Stimulated activated naive B cell treated with anti-CD40 and anti-IgM and Interleukin-4, amounts not matched to agents 10 μg/mL and 1 μg/mL and 100 μg/mL, for 72 hours (primary cell): ENCODE data around the gene NAPB.
A peak's percentile ranks its signal among the peaks of the same experiment; 100 is the strongest.

ENCODE experiments used
- ATAC-seq, 2 donors: fragments of 150-1000 bp; cut with Tn5 transposase; replicated peaks; 2 replicates each; pipeline ENCODE4 v1.10.0; 2021; ENCODE audit warnings: moderate library complexity in 1 of 2
- DNase-seq: peaks from one replicate; pipeline ENCODE4 v3.0.0; 2021
- H3K27ac Mint-ChIP-seq: one replicate; pipeline ENCODE4 v1.8.0; 2022; ENCODE audit warnings: mild to moderate bottlenecking, mixed read lengths
- H3K27me3 Mint-ChIP-seq, 2 donors: one replicate each; pipeline ENCODE4 v1.8.0; 2022; ENCODE audit warnings: mixed read lengths in 2 of 2
- H3K36me3 Mint-ChIP-seq, 2 donors: one replicate each; pipeline ENCODE4 v1.8.0; 2022; ENCODE audit warnings: mixed read lengths in 2 of 2, mild to moderate bottlenecking in 1 of 2
- H3K4me1 Mint-ChIP-seq, 2 donors: one replicate each; pipeline ENCODE4 v1.8.0; 2022; ENCODE audit warnings: mixed read lengths in 2 of 2, mild to moderate bottlenecking in 1 of 2
- H3K4me3 Mint-ChIP-seq, 2 donors: one replicate each; pipeline ENCODE4 v1.8.0; 2022; ENCODE audit warnings: mild to moderate bottlenecking in 2 of 2, mixed read lengths in 2 of 2, moderate library complexity in 1 of 2
- H3K9me3 Mint-ChIP-seq, 2 donors: one replicate each; pipeline ENCODE4 v1.8.0; 2022; ENCODE audit warnings: mixed read lengths in 2 of 2, mild to moderate bottlenecking in 1 of 2

Gene NAPB

GRCh38 chr20:23346002-23346401 is 75.3 kb downstream of the NAPB start:
- peaks cover 0 to 3% of the 10 kb centered on the region in 2 donors for H3K36me3 Mint-ChIP-seq
- H3K27me3 Mint-ChIP-seq = no peaks in the 10 kb centered on the region
- no peak overlapping the region for H3K27ac Mint-ChIP-seq
- no peak for ATAC-seq
- no peak for DNase-seq
- H3K9me3 Mint-ChIP-seq = no peaks in the 10 kb centered on the region
- H3K4me3 Mint-ChIP-seq = no peak overlapping the region
- peaks cover 4 to 6% of the 10 kb centered on the region in 2 donors for H3K4me1 Mint-ChIP-seq

- Mint-ChIP-seq H3K36me3 (peaks cover 0 to 3% of the 10 kb centered on the region in 2 donors), H3K4me3 (no peak overlapping the region), H3K27me3 (no peaks in the 10 kb centered on the region), H3K27ac (no peak overlapping the region), H3K4me1 (peaks cover under 1 to 3% of the 10 kb centered on the region in 2 donors), H3K9me3 (no peaks in the 10 kb centered on the region)
- no peak for ATAC-seq
- DNase-seq = no peak
Observed at GRCh38 chr20:23344336-23344735, 77.0 kb downstream of the NAPB start.

GRCh38 chr20:23343590-23343989 is 77.7 kb downstream of the NAPB start:
- Mint-ChIP-seq H3K9me3 (no peaks in the 10 kb centered on the region), H3K36me3 (peaks cover 0 to 3% of the 10 kb centered on the region in 2 donors), H3K27ac (no peak overlapping the region), H3K27me3 (no peaks in the 10 kb centered on the region), H3K4me1 (no peaks in the 10 kb centered on the region), H3K4me3 (no peak overlapping the region)
- ATAC-seq = no peak
- no peak for DNase-seq

GRCh38 chr20:23341073-23341472 is 80.2 kb downstream of the NAPB start:
- Mint-ChIP-seq H3K4me1 (peaks cover 0 to 1% of the 10 kb centered on the region in 2 donors), H3K27ac (no peak overlapping the region), H3K4me3 (no peak overlapping the region), H3K9me3 (no peaks in the 10 kb centered on the region), H3K27me3 (no peaks in the 10 kb centered on the region), H3K36me3 (no peaks in the 10 kb centered on the region)
- DNase-seq (no peak), ATAC-seq (no peak)

- peak; percentile 71 to 74 for ATAC-seq
- no peak for DNase-seq
- Mint-ChIP-seq H3K4me1 (peaks cover 0 to 1% of the 10 kb centered on the region in 2 donors), H3K9me3 (no peaks in the 10 kb centered on the region), H3K27ac (no peak overlapping the region), H3K36me3 (no peaks in the 10 kb centered on the region), H3K4me3 (no peak overlapping the region), H3K27me3 (no peaks in the 10 kb centered on the region)
Observed at GRCh38 chr20:23340524-23340923, 80.8 kb downstream of the NAPB start.

GRCh38 chr20:23339986-23340385 is 81.3 kb downstream of the NAPB start:
- Mint-ChIP-seq H3K27ac (no peak overlapping the region), H3K27me3 (no peaks in the 10 kb centered on the region), H3K9me3 (no peaks in the 10 kb centered on the region), H3K4me3 (no peak overlapping the region), H3K4me1 (peaks cover 0 to 1% of the 10 kb centered on the region in 2 donors), H3K36me3 (no peaks in the 10 kb centered on the region)
- no peak for DNase-seq
- ATAC-seq = no peak

GRCh38 chr20:23337312-23337711 is 84.0 kb downstream of the NAPB start:
- no peak for ATAC-seq
- Mint-ChIP-seq H3K4me1 (peaks cover 11 to 17% of the 10 kb centered on the region in 2 donors), H3K27ac (no peak overlapping the region), H3K36me3 (peaks cover 0 to 7% of the 10 kb centered on the region in 2 donors), H3K27me3 (no peaks in the 10 kb centered on the region), H3K9me3 (no peaks in the 10 kb centered on the region), H3K4me3 (no peak overlapping the region)
- no peak for DNase-seq

- ATAC-seq = no peak
- peaks cover 17 to 25% of the 10 kb centered on the region in 2 donors for H3K4me1 Mint-ChIP-seq
- H3K4me3 Mint-ChIP-seq = no peak overlapping the region
- no peaks in the 10 kb centered on the region for H3K9me3 Mint-ChIP-seq
- DNase-seq = no peak
- H3K27ac Mint-ChIP-seq = no peak overlapping the region
- no peaks in the 10 kb centered on the region for H3K27me3 Mint-ChIP-seq
- H3K36me3 Mint-ChIP-seq = peaks cover 0 to 7% of the 10 kb centered on the region in 2 donors
Observed at GRCh38 chr20:23336476-23336875, 84.8 kb downstream of the NAPB start.

GRCh38 chr20:23335521-23335920 is 85.8 kb downstream of the NAPB start:
- Mint-ChIP-seq H3K27ac (no peak overlapping the region), H3K4me1 (peaks cover 20 to 30% of the 10 kb centered on the region in 2 donors)
- no peak for ATAC-seq

GRCh38 chr20:23334111-23334510 is 87.2 kb downstream of the NAPB start:
- Mint-ChIP-seq H3K9me3 (peaks cover 0 to 2% of the 10 kb centered on the region in 2 donors), H3K36me3 (peaks cover 6 to 20% of the 10 kb centered on the region in 2 donors), H3K27me3 (no peaks in the 10 kb centered on the region), H3K4me1 (peaks cover 20 to 30% of the 10 kb centered on the region in 2 donors), H3K4me3 (no peak overlapping the region), H3K27ac (peak overlapping the region; percentile 26)
- no peak for DNase-seq
- ATAC-seq = no peak

More at GRCh38 chr20:23335521-23335920, 85.8 kb downstream of the NAPB start:
- DNase-seq = no peak
- Mint-ChIP-seq H3K27me3 (no peaks in the 10 kb centered on the region), H3K4me3 (no peak overlapping the region), H3K9me3 (no peaks in the 10 kb centered on the region), H3K36me3 (peaks cover 0 to 11% of the 10 kb centered on the region in 2 donors)

GRCh38 chr20:23332467-23332866 is 88.8 kb downstream of the NAPB start:
- ATAC-seq (no peak), DNase-seq (no peak)
- Mint-ChIP-seq H3K27ac (no peak overlapping the region), H3K27me3 (no peaks in the 10 kb centered on the region), H3K4me1 (peaks cover 19 to 30% of the 10 kb centered on the region in 2 donors), H3K9me3 (peaks cover 0 to 2% of the 10 kb centered on the region in 2 donors), H3K4me3 (no peak overlapping the region), H3K36me3 (peaks cover 6 to 20% of the 10 kb centered on the region in 2 donors)

GRCh38 chr20:23331450-23332350 is 89.6 kb downstream of the NAPB start:
- ATAC-seq = peak; percentile 49 to 65
- Mint-ChIP-seq H3K9me3 (peaks cover 0 to 2% of the 10 kb centered on the region in 2 donors), H3K4me1 (peaks cover 18 to 30% of the 10 kb centered on the region in 2 donors), H3K4me3 (no peak overlapping the region), H3K36me3 (peaks cover 6 to 20% of the 10 kb centered on the region in 2 donors), H3K27ac (peak overlapping the region; percentile 27), H3K27me3 (no peaks in the 10 kb centered on the region)
- no peak for DNase-seq

GRCh38 chr20:23327617-23328333 is 93.5 kb downstream of the NAPB start:
- H3K27ac Mint-ChIP-seq = no peak overlapping the region
- H3K4me1 Mint-ChIP-seq = peaks cover 12 to 18% of the 10 kb centered on the region in 2 donors
- H3K9me3 Mint-ChIP-seq = peaks cover 0 to 2% of the 10 kb centered on the region in 2 donors
- no peak overlapping the region for H3K4me3 Mint-ChIP-seq
- peaks cover 6 to 16% of the 10 kb centered on the region in 2 donors for H3K36me3 Mint-ChIP-seq
- ATAC-seq (no peak), DNase-seq (no peak)
- peaks cover 0 to 4% of the 10 kb centered on the region in 2 donors for H3K27me3 Mint-ChIP-seq

- no peak overlapping the region for H3K27ac Mint-ChIP-seq
- peaks cover 0 to 4% of the 10 kb centered on the region in 2 donors for H3K27me3 Mint-ChIP-seq
- DNase-seq = no peak
- peaks cover 4 to 8% of the 10 kb centered on the region in 2 donors for H3K4me1 Mint-ChIP-seq
- peaks cover 6 to 19% of the 10 kb centered on the region in 2 donors for H3K36me3 Mint-ChIP-seq
- H3K9me3 Mint-ChIP-seq = peaks cover 0 to 2% of the 10 kb centered on the region in 2 donors
- ATAC-seq = no peak
- no peak overlapping the region for H3K4me3 Mint-ChIP-seq
Observed at GRCh38 chr20:23326774-23327173, 94.5 kb downstream of the NAPB start.
